HG02852 (cell line): Measurements from ENCODE around the gene TMC3.
A peak's percentile ranks its signal among the peaks of the same experiment; 100 is the strongest.

Experiments used
- ATAC-seq: cut with Tn5 transposase; IDR thresholded peaks from one replicate; pipeline ENCODE4 v1.9.1; 2021; ENCODE audit warnings: mild to moderate bottlenecking, moderate library complexity; ENCODE audit not compliant: unreplicated experiment

The TMC3 gene

DNA sequence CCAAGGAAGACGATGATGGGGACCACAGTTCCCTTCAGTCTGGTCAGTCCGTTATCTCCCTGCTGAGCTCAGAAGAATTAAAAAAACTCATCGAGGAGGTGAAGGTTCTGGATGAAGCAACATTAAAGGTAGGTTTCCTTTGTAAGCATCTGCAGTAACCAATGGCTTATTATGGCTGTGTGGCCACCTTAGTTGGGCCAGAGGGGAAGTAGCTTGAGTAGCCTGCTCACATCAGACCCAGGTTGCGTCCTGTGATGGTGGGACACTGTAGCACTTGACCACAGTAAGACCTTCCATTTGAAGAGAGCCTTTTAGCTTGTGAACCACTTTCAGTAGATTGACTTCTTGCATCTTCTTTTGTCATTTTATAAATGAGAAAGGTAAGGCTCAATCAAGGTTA lies 72.6 kb downstream of the TMC3 start:
- no peak for ATAC-seq

DNA sequence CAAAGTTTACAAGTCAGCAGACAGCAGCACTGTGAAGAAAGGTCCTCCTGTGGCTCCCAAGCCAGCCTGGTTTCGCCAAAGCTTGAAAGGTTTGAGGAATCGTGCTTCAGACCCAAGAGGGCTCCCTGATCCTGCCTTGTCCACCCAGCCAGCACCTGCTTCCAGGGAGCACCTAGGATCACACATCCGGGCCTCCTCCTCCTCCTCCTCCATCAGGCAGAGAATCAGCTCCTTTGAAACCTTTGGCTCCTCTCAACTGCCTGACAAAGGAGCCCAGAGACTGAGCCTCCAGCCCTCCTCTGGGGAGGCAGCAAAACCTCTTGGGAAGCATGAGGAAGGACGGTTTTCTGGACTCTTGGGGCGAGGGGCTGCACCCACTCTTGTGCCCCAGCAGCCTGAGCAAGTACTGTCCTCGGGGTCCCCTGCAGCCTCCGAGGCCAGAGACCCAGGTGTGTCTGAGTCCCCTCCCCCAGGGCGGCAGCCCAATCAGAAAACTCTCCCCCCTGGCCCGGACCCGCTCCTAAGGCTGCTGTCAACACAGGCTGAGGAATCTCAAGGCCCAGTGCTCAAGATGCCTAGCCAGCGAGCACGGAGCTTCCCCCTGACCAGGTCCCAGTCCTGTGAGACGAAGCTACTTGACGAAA lies 74.3 kb downstream of the TMC3 start:
- ATAC-seq: no peak

DNA sequence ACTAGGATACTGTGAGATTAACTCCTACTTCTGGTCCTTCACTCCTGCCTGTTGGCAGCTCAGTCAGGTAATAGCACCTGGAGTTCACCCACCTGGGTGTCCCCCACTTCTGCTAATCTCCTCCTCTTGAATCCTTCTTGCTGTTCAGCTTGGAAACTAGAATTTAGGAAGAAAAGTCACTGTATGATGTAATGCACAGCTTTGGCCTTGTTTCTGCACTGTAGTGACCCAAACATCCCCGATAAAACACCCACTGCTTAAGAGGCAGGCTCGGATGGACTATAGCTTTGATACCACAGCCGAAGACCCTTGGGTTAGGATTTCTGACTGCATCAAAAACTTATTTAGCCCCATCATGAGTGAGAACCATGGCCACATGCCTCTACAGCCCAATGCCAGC lies 74.9 kb downstream of the TMC3 start:
- no peak for ATAC-seq

DNA sequence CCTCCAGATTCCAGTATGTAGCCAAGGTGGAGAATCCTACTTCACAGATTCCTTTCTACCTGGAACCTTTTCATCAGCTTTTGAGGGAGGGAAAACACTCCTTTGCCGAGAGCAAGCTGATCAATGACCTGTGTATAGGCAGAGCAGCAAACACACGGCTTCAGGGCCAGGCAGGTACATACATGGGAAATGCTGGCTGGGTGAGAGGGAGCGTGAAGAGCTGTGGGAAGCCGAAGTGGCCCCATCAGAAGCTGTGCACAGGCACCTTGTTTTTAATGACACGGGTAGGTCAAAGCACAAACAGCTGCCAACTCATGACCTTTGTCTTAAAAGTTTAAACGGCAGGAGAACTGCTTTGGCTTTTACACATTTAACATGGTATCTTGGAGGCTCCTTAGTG lies 75.4 kb downstream of the TMC3 start:
- ATAC-seq: no peak

DNA sequence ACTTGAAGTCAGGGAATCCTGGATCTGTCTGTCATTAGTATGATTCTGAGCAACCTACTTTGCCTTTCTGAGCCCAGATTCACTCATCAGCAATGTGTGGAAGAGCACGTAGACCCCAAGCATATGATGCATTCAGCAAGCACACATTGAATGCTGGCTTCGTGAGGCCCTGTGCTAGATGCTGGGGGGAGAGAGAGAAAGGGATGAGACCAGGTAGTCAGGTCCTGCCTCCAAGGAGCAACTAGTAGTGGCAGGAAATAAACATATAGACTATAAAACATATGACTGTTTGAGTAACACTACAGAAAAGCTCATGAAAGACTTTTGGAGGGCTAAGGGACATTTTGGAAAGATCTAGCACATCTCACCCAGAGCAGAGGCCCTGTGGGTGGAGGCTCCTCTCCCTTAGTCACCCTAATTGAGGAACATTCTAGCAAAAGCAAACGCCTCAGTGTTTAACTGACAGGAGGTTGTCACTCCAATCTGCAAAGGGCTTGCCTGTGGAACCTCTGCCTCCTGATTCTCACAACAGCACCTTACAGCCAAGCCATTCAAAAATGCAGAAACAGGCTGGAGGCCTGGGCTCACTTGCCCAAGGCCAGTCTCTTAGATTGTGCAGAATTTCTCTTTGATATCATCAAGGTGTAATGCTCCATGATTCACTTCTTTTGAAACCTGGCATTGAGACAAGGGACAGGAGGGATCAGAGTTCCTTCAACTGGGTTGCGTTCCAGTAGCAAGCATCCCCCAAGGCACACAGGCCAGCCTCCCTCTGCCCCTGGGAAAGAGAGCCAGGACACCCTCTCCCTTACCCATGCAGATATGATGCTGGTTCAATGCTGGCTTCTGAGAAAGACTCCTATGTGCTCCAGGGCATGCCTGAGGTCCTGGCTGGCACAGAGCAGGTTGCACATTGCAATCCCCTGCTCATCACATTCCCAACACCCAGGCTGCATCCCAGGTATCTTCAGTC lies 76.1 kb downstream of the TMC3 start:
- no peak for ATAC-seq

DNA sequence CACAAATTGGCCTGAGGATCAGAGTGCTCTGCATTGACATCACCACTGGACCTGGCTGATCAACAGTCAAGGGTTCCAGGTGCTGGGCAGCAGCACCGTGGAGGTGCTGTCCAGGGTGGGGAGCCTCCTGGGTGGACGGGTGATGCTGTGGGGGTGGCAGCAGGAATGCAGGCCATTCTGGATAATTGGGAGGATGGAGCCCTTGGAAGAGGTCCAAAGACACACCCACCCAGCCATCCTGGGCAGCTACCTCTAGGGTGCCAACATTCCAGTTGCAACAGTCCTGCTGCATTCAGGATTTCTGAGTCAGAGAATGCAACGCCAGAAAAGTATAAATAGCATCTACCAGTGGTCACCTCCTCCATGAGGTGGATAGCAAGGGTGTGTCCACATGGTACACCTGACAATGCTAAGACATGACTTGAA lies 76.9 kb downstream of the TMC3 start:
- ATAC-seq: no peak

DNA sequence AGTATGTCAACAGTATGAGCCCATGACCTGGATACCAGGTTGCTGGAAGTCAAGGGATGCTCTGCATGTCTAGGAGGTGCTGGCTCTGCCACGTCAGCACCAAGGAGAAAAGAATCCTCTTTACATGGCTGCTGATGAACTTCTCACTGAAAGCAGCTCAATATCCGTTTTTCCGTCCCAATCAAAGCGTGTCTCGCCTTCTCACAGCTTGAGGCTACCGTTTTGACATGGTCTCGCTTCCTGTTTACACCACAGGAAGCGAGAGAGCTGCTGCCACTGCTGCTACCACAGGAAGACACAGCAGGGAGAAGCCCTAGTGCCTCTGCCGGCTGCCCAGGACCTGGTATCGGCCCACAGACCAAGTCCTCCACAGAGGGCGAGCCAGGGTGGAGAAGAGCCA lies 77.3 kb downstream of the TMC3 start:
- peak; percentile 34 for ATAC-seq

DNA sequence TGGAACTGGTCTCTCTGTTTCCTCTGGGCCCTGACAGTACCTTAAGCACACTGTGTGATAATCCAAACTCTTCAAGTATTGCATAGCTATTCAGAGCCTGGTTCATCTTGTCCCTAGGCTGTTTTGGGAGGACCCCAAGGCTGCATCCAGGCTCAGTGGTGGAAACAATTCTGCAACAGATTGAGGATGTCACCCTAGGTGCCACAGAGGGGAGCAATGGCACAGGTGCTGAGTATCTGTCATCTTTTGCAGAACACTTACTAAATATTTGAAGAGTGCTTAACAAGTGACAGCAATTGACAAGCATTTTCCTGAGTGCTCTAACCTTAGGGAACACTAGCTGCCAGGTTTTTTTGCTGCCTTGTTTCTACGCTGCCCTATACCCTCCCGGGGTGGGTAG lies 77.8 kb downstream of the TMC3 start:
- no peak for ATAC-seq

DNA sequence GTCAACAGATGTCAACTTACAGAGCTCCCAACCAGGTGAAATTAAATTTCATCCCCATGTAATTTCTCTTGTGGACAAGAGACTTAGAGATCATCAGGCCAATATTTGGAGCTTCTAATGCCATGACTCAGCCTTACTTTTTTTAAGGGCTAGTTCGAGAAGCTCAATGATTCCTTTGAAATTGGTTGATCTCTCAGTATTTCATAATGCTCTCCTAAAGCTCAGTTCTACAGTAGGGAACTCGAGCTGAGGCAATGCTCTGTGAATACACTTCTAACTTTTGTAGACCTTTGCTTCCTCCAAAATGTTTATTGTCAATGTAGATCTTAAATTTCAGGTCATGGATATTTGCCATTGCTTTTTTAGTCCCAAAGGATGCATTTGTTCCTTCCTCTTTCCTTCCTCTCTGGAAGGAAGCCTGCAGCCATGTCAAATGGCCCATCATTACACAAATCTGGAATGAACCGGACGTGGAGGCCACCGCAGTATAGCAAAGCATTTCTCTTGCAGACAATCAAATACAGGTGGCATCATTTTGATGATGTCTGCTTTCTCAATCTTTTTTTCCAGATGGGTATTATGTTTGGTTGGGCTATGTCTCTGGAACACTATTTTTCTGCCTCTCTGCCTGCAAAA lies 78.4 kb downstream of the TMC3 start:
- ATAC-seq: no peak

DNA sequence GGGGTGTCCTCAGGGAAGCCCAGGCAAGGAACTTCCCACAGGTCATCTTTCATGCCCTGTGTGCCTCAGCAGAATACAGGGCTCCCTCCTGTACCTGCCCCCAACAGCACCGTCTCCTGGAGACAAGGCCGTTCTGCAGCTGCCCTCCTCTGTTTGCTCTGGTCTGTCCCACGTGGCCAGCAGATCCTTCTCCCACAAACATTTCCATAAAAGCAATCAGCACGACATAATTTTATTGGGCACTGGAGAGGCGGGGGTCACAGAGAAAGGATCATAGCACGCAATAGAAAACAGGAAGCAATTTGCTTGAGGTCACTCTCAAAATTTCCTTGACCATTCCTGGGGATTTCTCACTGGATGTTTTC lies 79.5 kb downstream of the TMC3 start:
- ATAC-seq: no peak

DNA sequence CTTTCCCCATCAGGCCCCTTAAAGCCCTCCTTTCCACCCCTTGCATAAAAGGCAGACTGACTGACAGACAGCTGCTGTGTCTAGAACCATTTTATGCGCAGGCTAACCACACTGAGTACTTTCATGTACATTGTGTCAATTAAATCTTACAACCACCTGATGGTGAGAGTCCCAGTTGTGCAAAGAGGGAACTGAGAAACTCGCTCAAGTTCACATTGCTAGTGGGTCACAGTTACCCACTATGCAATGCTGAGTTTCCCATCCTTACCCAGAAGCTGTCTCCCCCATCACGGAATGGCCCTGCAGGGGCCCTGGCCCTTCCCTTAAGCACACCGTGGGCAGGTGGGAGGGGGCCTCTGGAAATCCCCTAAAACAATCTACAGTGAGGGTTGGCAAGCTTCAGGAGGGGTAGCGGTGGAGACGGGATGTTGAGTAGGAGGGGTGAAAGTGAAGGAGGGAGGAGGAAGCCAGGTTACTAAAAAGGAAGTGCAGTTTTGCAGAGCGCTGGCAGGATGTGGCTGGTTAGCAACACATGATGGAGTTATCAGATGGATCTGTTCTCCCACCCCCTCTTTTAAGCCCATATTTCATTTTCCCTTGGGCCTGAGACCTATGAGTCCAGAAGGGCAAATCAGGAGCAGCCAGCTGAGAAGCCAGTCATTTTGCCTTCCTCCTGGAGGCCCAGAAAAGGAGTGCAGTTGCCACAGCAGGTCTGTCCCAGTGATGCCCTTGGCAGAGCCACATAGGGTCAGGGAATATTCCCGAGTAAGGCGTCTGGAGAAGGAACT lies 80.1 kb downstream of the TMC3 start:
- ATAC-seq: peak; percentile 61

DNA sequence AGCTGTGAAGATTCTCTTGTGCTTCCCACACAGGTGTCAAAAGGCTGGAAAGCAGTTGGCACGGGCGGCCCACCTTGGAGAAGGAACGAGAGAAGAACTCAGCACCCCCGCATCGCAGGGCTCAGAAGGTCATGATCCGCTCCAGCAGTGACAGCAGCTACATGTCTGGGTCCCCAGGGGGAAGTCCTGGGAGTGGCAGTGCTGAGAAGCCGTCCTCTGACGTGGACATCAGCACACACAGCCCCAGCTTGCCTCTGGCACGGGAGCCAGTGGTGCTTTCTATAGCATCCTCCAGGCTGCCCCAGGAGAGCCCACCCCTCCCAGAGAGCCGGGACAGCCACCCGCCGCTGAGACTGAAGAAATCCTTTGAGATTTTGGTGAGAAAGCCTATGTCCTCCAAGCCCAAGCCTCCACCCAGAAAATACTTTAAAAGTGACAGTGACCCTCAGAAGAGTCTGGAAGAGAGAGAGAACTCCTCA lies 81.5 kb downstream of the TMC3 start:
- ATAC-seq: peak; percentile 41

DNA sequence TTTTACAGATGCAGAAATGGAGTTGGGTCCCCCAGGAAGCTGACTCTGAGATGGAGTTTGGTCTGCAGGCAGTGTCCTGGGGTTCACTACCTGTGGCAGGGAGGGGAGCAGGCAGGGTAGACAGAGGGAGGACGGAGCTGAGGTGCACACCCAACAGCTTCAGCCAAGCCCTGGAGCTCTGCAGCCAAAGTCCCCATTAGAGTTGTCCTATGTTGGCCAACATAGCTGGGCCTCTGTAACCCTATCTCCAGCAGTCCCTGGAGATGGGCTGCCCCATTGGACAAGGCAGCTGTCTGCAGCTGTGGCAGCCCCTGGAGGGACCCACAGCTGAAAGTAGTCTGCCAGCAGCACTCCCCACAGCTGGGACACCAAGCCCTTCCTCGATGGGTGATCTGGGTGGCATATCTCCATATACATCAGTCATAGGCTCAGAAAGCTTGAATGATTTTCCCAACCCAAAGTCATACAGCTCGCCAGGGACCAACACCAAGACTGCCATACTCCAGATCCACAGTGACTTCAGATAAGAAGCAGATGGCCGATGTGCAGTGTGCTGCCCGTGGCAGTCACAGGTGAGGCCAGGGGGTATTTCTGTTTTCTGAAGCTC lies 82.0 kb downstream of the TMC3 start:
- no peak for ATAC-seq

DNA sequence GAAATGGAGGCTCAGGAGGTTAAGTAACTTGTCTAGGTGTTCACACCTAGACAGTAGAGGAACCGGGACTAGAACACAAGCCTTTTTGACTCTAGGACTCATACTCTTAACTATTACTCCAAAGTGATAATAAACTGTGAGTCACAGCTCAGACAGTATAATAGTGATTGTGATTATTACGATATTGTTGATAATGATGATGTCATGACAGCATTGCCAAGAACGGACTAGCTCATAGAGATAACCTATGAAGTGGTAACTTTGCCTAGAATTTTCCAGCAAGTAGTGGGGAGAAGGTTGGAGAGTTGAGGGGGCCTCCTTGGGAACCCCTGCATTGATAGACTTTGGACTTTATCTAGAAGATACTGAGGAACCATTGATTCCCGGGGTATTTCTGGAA lies 84.1 kb downstream of the TMC3 start:
- ATAC-seq: no peak

DNA sequence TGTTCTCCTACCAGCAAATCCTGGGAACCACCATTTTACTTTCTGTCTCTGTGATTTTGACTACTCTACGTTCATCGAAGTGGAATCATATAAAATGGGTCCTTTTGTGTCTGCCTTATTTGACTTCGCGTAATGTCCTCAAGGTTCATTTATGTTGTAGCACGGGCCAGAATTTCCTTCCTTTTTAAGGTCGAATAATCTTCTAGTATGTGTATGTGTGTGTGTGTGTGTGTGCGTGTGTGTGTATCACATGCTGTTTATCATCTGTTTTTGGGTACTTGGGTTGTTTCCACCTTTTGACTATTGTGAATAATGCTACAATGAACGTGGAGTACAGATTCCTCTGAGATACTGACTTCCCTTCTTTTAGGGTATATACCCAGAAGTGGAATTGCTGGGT lies 85.4 kb downstream of the TMC3 start:
- ATAC-seq: no peak

DNA sequence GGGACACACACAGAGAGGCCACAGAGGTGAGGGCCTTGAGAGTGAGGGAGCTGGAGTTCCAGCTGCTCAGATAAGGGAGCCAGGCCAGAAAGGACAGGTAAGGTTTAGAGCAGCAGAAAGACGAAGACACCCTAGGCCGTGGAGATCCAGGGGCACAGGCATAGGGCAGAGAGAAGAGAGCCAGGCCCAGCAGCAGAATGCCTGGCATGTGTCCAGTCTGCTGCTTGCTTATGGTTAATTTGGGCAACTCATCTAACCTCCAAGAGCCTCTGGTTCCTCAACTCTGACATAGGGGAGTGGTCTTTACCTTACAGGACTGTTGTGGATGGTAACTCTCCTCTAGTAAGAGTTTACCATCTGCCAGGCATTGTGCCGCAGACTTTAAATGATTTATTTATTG lies 86.0 kb downstream of the TMC3 start:
- ATAC-seq: no peak

DNA sequence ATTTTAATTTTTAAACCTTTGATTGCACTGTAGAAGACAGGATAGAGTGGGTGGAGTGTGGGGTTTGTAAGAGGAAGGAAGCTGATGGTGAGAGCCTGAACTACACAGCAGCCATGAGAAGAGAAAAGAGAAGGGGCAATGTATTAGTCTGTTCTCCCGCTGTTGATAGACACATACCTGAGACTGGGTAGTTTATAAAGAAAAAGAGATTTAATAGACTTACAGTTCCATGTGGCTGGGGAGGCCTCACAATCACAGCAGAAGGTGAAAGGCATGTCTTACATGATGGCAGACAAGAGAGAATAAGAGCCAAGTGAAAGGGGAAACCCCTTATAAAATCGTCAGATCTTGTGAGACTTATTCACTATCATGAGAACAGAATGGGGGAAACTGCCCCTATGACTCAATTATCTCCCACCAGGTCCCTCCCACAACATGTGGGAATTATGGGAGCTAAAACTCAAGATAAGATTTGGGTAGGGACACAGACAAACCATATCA lies 87.3 kb downstream of the TMC3 start:
- ATAC-seq: no peak

DNA sequence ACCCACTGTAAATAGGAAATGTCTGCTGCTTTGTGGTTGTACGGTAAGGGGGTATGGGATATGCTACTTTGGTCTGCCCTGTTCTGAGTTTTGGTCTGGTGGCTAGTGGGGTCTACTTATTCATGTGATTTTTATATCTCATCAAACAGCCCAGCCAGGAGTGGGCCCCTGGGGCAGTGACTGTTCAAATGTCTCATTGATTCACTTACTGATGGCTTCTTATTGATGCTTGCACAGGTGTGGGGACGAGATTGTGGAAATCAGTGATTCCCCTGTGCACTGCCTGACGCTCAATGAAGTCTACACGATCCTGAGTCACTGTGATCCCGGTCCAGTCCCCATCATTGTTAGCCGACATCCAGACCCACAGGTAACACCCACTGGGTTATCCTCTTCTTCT lies 88.6 kb downstream of the TMC3 start:
- ATAC-seq: no peak

DNA sequence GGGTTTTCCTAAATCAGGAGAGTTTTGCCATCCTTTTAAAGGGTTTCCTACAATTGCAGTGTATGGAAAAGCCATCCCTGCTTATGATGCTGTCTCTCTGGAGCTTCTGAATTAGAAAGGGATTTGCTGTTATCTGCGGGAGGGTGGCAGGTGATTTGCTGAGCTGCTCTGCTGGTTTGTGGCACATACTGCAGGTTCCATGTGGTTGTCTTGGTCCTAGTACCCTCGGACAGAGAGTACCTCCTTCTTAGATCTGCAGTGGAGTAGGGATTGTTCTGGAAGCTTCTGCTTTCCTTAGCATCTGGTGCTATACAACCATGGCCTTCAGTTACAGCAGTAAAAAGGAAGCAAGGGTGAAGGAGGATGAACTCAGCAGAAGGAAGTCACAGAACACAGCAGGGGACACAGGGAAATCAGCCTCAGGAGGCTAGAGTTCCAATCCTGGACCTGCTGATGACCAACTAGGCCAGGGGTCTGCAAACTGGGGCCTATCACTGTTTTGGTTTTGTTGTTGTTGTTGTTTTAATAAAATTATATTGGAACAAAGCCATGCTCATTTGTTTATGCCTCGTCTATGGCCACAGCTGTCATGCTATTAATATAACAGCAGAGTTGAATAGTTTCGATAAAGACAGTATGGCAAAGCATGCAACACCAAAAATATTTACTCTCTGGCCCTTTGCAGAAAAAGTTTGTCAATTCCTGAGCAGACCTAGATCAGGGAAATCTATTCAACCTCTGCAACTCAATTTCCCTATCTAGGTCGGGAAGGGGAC lies 89.6 kb downstream of the TMC3 start:
- peak; percentile 53 for ATAC-seq

DNA sequence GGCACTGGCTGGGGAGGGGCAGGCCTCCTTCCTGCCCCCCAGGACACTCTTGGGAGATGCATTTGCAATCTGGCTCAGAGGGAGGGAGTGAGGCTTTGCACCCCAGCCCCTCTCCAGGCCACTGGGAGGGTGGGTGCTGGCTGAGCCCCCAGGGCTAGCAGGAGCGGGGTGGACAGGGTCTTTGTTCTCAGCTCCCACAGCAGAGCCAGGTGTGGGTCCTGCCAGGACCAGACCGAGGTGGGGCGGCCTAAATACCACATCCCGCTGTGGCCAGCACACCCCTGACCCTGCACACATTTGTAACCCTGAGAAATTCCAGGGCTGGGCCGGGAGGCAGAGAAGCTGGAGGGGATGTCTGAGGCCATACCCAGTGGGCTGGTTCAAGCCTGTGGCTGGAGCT lies 91.1 kb downstream of the TMC3 start:
- no peak for ATAC-seq
